SU-DHL-6 (cell line): ENCODE data around the gene NLGN3.

Experiments used
- H2AFZ ChIP-seq: fragments of 200-600 bp; sonication (generic); 2 replicates; pipeline ENCODE4 v1.6.1; 2014; ENCODE audit warnings: low read depth, mild to moderate bottlenecking, moderate library complexity, mixed read lengths, antibody characterized with exemption, low read length; ENCODE audit not compliant: severe bottlenecking
- H3F3A ChIP-seq: fragments of 200-600 bp; shearing (Covaris generic); 2 replicates; pipeline ENCODE4 v1.6.0; 2016; ENCODE audit warnings: antibody characterized with exemption, mild to moderate bottlenecking; ENCODE audit not compliant: insufficient read depth
- H3K27ac ChIP-seq: fragments of 200-600 bp; sonication (generic); 2 replicates; pipeline ENCODE4 v1.5.1; 2016; ENCODE audit warnings: low read depth, mild to moderate bottlenecking, low read length, moderate library complexity, mixed read lengths
- H3K27me3 ChIP-seq: fragments of 200-600 bp; sonication (generic), shearing (Covaris generic); 2 replicates; pipeline ENCODE4 v1.6.0; 2014; ENCODE audit warnings: mild to moderate bottlenecking, low read length
- H3K36me3 ChIP-seq: fragments of 200-600 bp; sonication (generic); 2 replicates; pipeline ENCODE4 v1.6.1; 2014; ENCODE audit warnings: mild to moderate bottlenecking, low read length, mixed read lengths
- H3K4me2 ChIP-seq: fragments of 300-600, 200-600 bp; shearing (Covaris generic), sonication (generic); 2 replicates; pipeline ENCODE4 v1.6.0; 2014; ENCODE audit warnings: low read length, low read depth, mild to moderate bottlenecking; ENCODE audit not compliant: poor library complexity, severe bottlenecking
- H3K4me3 ChIP-seq: fragments of 200-600 bp; sonication (generic); 2 replicates; pipeline ENCODE4 v1.5.1; 2014; ENCODE audit warnings: antibody characterized with exemption, low read length, mild to moderate bottlenecking, mixed read lengths; ENCODE audit not compliant: insufficient read depth, poor library complexity, severe bottlenecking
- H3K79me2 ChIP-seq: fragments of 200-600 bp; sonication (generic); 2 replicates; pipeline ENCODE4 v1.6.1; 2014; ENCODE audit warnings: mild to moderate bottlenecking, low read length, moderate library complexity; ENCODE audit not compliant: insufficient read depth
- H3K9ac ChIP-seq: fragments of 200-600 bp; sonication (generic); 2 replicates; pipeline ENCODE4 v1.7.0; 2014; ENCODE audit warnings: mild to moderate bottlenecking, low read length
- H3K9me2 ChIP-seq: fragments of 200-600 bp; sonication (generic); replicated peaks from 2 replicates; pipeline ENCODE4 v1.6.1; 2014; ENCODE audit warnings: low read length; ENCODE audit not compliant: insufficient read depth
- H3K9me3 ChIP-seq: fragments of 200-600 bp; sonication (generic); 2 replicates; pipeline ENCODE4 v1.6.1; 2014; ENCODE audit warnings: low read length, mixed read lengths; ENCODE audit not compliant: insufficient read depth
- H4K20me1 ChIP-seq: fragments of 200-600 bp; sonication (generic); 2 replicates; pipeline ENCODE4 v1.6.1; 2014; ENCODE audit warnings: low read depth, mild to moderate bottlenecking, antibody characterized with exemption, low read length, moderate library complexity, mixed read lengths
- EZH2phosphoT487 ChIP-seq: fragments of 200-600 bp; sonication (generic), shearing (Covaris generic); conservative IDR thresholded peaks from 2 replicates; pipeline ENCODE4 v1.6.1; 2018; ENCODE audit warnings: mild to moderate bottlenecking, antibody characterized with exemption, low read length, moderate library complexity, mixed read lengths
- TF ChIP-seq, protein P1 (sequence below): fragments of 200-600 bp; sonication (generic); IDR thresholded peaks from one replicate; pipeline ENCODE4 v1.5.1; 2017; ENCODE audit warnings: antibody characterized with exemption, mild to moderate bottlenecking, low read length, moderate library complexity; ENCODE audit not compliant: insufficient read depth, poor library complexity, severe bottlenecking

Gene NLGN3

DNA sequence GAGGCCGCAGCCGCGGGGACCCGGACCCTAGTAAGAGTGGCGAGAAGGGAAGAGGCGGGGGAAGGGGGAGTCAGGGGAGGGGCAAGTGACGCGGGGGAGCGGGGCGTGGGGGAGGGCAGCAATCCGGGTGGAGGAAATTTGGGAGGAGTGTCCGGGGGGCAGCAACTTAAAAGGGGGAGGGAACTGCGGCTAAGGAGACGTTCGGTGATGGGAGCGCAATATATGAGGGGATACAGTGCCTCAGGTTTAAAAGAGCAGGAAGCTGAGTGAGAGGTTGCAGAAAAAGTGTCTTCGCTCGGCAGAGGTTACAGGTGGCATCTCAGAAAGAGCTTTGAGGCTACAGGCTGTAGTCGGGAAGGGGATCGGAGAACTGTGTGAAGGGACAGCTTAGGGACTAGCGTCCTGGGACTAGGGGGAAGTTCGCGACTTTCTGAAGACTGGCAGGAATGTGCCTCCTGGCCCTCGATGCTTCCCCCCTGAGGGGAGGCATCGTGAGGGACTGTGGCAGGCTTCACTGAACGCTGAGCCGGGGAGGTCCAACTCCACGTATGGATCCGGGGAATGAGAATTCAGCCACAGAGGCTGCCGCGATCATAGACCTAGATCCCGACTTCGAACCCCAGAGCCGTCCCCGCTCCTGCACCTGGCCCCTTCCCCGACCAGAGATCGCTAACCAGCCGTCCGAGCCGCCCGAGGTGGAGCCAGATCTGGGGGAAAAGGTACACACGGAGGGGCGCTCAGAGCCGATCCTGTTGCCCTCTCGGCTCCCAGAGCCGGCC, 48.5 kb upstream of the NLGN3 start:
- peak overlapping the region; percentile 65 for H2AFZ ChIP-seq
- peak overlapping the region; percentile 59 for H3K9ac ChIP-seq
- H3F3A ChIP-seq = no peaks in the 10 kb centered on the region
- no peaks in the 10 kb centered on the region for H3K9me3 ChIP-seq
- peak overlapping the region; percentile 82 for H3K4me2 ChIP-seq
- H3K27me3 ChIP-seq = no peaks in the 10 kb centered on the region
- H3K27ac ChIP-seq = no peak overlapping the region
- H3K9me2 ChIP-seq = no peaks in the 10 kb centered on the region
- peak overlapping the region; percentile 67 for H3K4me3 ChIP-seq
- TF ChIP-seq, protein P1, sequence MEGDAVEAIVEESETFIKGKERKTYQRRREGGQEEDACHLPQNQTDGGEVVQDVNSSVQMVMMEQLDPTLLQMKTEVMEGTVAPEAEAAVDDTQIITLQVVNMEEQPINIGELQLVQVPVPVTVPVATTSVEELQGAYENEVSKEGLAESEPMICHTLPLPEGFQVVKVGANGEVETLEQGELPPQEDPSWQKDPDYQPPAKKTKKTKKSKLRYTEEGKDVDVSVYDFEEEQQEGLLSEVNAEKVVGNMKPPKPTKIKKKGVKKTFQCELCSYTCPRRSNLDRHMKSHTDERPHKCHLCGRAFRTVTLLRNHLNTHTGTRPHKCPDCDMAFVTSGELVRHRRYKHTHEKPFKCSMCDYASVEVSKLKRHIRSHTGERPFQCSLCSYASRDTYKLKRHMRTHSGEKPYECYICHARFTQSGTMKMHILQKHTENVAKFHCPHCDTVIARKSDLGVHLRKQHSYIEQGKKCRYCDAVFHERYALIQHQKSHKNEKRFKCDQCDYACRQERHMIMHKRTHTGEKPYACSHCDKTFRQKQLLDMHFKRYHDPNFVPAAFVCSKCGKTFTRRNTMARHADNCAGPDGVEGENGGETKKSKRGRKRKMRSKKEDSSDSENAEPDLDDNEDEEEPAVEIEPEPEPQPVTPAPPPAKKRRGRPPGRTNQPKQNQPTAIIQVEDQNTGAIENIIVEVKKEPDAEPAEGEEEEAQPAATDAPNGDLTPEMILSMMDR = no peak
- TF ChIP-seq EZH2phosphoT487 = no peak
- H3K36me3 ChIP-seq = no peaks in the 10 kb centered on the region
- H4K20me1 ChIP-seq = no peaks in the 10 kb centered on the region
- H3K79me2 ChIP-seq = no peaks in the 10 kb centered on the region

DNA sequence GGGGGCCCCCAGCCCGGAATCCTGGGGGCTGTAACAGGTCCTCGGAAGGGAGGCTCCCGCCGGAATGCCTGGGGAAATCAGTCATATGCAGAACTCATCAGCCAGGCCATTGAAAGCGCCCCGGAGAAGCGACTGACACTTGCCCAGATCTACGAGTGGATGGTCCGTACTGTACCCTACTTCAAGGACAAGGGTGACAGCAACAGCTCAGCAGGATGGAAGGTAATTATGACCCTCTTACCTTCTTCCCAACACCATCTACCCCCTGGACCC, 47.9 kb upstream of the NLGN3 start:
- H3K9me3 ChIP-seq = no peaks in the 10 kb centered on the region
- no peaks in the 10 kb centered on the region for H3K27me3 ChIP-seq
- H3K79me2 ChIP-seq = no peaks in the 10 kb centered on the region
- peak overlapping the region; percentile 59 for H3K9ac ChIP-seq
- peak overlapping the region; percentile 82 for H3K4me2 ChIP-seq
- H3K36me3 ChIP-seq = no peaks in the 10 kb centered on the region
- TF ChIP-seq, protein P1 = no peak
- no peak for TF ChIP-seq EZH2phosphoT487
- no peak overlapping the region for H2AFZ ChIP-seq
- peak overlapping the region; percentile 67 for H3K4me3 ChIP-seq
- H4K20me1 ChIP-seq = no peaks in the 10 kb centered on the region
- H3K9me2 ChIP-seq = no peaks in the 10 kb centered on the region
- H3F3A ChIP-seq = no peaks in the 10 kb centered on the region
- no peak overlapping the region for H3K27ac ChIP-seq

DNA sequence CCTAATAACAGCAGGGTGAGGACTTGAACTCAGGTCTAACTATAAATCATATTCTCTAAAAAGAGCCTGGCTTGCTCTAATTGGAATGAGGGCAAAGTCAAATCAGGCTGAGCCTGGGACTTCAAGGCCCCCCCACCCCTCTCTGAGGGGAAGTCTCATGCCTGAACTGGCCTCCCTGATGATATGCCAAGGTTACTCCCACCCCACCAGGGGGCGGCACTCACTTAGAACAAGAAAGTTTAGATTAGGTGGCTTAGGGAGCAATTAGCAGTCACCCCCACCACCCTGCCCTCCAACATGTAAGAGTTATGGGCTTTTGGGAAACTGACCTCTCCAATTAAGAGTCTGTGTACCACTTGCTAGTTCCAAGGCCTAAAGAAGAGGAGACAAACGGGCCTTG, 46.3 kb upstream of the NLGN3 start:
- Histone ChIP-seq H4K20me1 (no peaks in the 10 kb centered on the region), H3K4me2 (no peak overlapping the region), H3K9ac (no peak overlapping the region), H3K9me2 (no peaks in the 10 kb centered on the region), H3F3A (no peaks in the 10 kb centered on the region), H3K36me3 (no peaks in the 10 kb centered on the region), H2AFZ (no peak overlapping the region), H3K9me3 (no peaks in the 10 kb centered on the region), H3K27me3 (no peaks in the 10 kb centered on the region), H3K4me3 (no peak overlapping the region), H3K27ac (no peak overlapping the region), H3K79me2 (no peaks in the 10 kb centered on the region)
- TF ChIP-seq EZH2phosphoT487 = no peak
- TF ChIP-seq, protein P1 = peak; percentile 28
